ENCODE data around the gene CROCC2. TPM values are rescaled to one million over a fixed set of nuclear protein-coding genes. Genes with fewer than 3 reads are reported as not detected.

Gene CROCC2
- total and polyA plus RNA-seq, 2 of the 13 experiments (the other 11 are each of a cell fraction or from before 2014, with no cell fraction given): not detected

DNA sequence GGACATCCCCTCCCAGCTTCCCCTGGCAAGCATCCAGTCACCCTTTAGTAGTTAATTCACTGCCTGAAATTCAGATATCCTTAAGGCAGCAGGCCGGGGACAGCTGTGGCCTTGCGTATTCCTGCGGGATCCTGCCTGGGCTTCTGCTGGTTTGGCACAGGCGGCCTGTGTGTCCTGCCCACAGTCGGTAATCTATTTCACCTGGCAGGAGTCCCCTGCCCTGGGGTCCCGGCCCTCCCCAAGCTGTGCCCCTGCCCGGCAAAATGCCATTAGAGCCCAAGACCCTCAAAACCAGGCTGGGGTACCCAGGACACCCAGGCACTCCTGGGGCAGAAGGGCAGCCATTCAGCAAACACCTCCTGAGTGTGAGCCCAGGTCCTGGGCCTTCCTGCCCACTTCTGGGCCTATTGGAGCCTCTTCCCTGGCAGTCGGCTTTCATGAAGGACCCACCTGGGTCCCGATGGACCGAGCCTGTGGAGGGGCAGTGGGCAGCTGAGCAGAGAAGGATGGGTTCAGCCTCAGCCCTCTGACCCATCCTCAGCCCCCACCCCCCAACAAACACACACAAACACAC, 11.6 kb downstream of the CROCC2 start:
- no peaks in the 10 kb centered on the region for H3K9me3 ChIP-seq (ENCODE audit: low read length)
- ChIA-PET CTCF (ENCODE audit: low intra/inter-chr PET ratio, low total read pairs) (no interaction called here), POLR2A (no interaction called here)
- no peak for FAIRE-seq
- TF ChIP-seq NFE2 (CRISPR knock-in tag; IDR thresholded peaks at IDR 0.05) (no peak), ZNF773 (CRISPR knock-in tag; IDR thresholded peaks at IDR 0.05; ENCODE audit: borderline replicate concordance) (no peak), UBTF (CRISPR knock-in tag; IDR thresholded peaks at IDR 0.05) (no peak), ZHX1 (CRISPR knock-in tag; IDR thresholded peaks at IDR 0.05; ENCODE audit: low read depth) (no peak), HMGA1 (CRISPR knock-in tag; conservative IDR thresholded peaks at IDR 0.05) (no peak), STAT5B (CRISPR knock-in tag; IDR thresholded peaks at IDR 0.05) (no peak), PAX8 (CRISPR knock-in tag; IDR thresholded peaks at IDR 0.05; ENCODE audit: borderline replicate concordance) (no peak), PHF21A (CRISPR knock-in tag; IDR thresholded peaks at IDR 0.05) (no peak), MNT (IDR thresholded peaks at IDR 0.05) (no peak), SP4 (CRISPR knock-in tag; IDR thresholded peaks at IDR 0.05) (no peak)
- TF ChIP-seq, protein P1, sequence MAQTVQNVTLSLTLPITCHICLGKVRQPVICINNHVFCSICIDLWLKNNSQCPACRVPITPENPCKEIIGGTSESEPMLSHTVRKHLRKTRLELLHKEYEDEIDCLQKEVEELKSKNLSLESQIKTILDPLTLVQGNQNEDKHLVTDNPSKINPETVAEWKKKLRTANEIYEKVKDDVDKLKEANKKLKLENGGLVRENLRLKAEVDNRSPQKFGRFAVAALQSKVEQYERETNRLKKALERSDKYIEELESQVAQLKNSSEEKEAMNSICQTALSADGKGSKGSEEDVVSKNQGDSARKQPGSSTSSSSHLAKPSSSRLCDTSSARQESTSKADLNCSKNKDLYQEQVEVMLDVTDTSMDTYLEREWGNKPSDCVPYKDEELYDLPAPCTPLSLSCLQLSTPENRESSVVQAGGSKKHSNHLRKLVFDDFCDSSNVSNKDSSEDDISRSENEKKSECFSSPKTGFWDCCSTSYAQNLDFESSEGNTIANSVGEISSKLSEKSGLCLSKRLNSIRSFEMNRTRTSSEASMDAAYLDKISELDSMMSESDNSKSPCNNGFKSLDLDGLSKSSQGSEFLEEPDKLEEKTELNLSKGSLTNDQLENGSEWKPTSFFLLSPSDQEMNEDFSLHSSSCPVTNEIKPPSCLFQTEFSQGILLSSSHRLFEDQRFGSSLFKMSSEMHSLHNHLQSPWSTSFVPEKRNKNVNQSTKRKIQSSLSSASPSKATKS (CRISPR knock-in tag; IDR thresholded peaks at IDR 0.05): no peak
- H3K27ac ChIP-seq (ENCODE audit: extremely low read length, insufficient read depth, low read length): no peak overlapping the region
- H4K20me1 ChIP-seq (ENCODE audit: insufficient read depth, low read length): no peaks in the 10 kb centered on the region
- 47% methylated on average over 7 of the region's 10 CpGs for WGBS (ENCODE audit: low lambda C conversion rate)
- no peak overlapping the region for H3K9ac ChIP-seq (ENCODE audit: insufficient read depth, low read depth, low read length)
- no TSS peak for BruUV-seq (replicated peaks)
- in situ Hi-C loops (cut with HindIII; ENCODE audit: extremely low pct_ligation_motif_present, low pct_unique_long_range_greater_than_20kb) (loop anchor here (5.0 kb wide), 1 partner anchor 70 kb away; no protein-coding TSS in a partner anchor), intact Hi-C loops (cut with micrococcal nuclease; ENCODE audit: unreplicated experiment) (no loop called here)
- no peak overlapping the region for H3K4me3 ChIP-seq (replicated peaks in 1 of 3; ENCODE audit: insufficient read depth in 1 of 3, low read depth in 2 of 3, low read length in 3 of 3)
- H3K4me2 ChIP-seq (ENCODE audit: low read depth, low read length): no peak overlapping the region; the same call in 1 of the 2 replicates
- DNase-seq (ENCODE audit: low spot score): no peak
- no peak for ATAC-seq
- no peaks in the 10 kb centered on the region for H3K36me3 ChIP-seq (replicated peaks in 1 of 2; ENCODE audit: control insufficient read depth in 1 of 2, insufficient read depth in 2 of 2, low read length in 2 of 2)
- H3K27me3 ChIP-seq (ENCODE audit: control insufficient read depth in 1 of 2, insufficient read depth in 2 of 2, low read length in 2 of 2): peaks cover 13 to 76% of the 10 kb centered on the region in 2 experiments; a peak in 3 of 5 replicates
- H2AFZ ChIP-seq (ENCODE audit: low read length): no peak overlapping the region
- peaks cover 29% of the 10 kb centered on the region for H3K4me1 ChIP-seq (ENCODE audit: insufficient read depth, low read length)
- H3K79me2 ChIP-seq (ENCODE audit: insufficient read depth, low read length): no peaks in the 10 kb centered on the region

All from HepG2 (cell line).